Epithelial cell of proximal tubule (primary cell): ENCODE results near the gene TSGA10IP. TPM values are rescaled to one million over a fixed set of nuclear protein-coding genes. Genes with fewer than 3 reads are reported as not detected.

ENCODE experiments used
- DNase-seq: peaks from one replicate; pipeline ENCODE4 v3.0.0-alpha.2; 2011; ENCODE audit warnings: low read depth
- H3K4me3 ChIP-seq: 2 replicates; pipeline ENCODE4 v1.5.1; 2011; ENCODE audit warnings: low read depth, mild to moderate bottlenecking, low read length
- total RNA-seq: library from RNA; depleted of rRNA; stranded (reverse); fragments of >200 nt; gene quantifications from 2 replicates; pipeline ENCODE4 v1.2.3, GENCODE V29; 2015
- TF ChIP-seq, protein P1 (sequence below): conservative IDR thresholded peaks from 2 replicates; pipeline ENCODE4 v1.5.1; 2012; ENCODE audit warnings: low read depth, mild to moderate bottlenecking, low read length

The TSGA10IP gene
- total RNA-seq, 1 donor from 2014 or later, result not detected

DNA sequence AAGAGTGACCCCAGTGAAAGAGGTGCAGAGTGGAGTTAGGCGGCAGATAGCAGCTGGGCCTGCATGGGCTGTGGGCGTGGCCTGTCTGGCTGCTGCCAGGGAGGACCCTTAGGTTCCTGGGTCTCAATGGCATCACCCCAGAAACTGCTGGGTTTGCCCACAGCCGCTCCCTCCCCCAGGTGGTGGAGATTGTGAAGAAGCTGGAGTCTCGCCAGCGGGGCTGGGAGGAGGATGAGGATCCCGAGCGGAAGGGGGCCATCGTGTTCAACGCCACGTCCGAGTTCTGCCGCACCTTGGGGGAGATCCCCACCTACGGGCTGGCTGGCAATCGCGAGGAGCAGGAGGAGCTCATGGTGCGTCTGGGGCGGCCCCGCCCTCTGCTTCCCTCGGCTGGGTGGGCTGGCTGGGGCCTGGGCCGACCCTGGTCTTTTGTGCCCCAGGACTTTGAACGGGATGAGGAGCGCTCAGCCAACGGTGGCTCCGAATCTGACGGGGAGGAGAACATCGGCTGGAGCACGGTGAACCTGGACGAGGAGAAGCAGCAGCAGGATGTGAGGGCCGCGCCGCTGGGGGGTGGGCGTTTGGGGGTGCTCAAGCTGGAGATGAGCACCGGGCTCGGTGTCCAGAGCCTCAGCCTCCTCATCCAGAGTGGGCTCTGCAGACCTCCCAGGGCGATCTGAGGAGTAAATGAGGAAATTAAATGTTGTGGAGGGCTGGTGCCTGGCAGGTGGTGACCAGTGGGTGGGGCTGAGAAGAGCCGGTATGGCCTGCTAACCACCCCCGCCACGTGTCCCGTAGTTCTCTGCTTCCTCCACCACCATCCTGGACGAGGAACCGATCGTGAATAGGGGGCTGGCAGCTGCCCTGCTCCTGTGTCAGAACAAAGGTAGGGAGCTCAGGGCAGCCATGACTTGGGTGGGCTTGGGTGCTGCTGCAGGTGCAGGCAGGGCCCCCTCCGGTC is 31.2 kb downstream of the TSGA10IP start:
- DNase-seq, result no peak
- no peak overlapping the region for H3K4me3 ChIP-seq
- TF ChIP-seq, protein P1, sequence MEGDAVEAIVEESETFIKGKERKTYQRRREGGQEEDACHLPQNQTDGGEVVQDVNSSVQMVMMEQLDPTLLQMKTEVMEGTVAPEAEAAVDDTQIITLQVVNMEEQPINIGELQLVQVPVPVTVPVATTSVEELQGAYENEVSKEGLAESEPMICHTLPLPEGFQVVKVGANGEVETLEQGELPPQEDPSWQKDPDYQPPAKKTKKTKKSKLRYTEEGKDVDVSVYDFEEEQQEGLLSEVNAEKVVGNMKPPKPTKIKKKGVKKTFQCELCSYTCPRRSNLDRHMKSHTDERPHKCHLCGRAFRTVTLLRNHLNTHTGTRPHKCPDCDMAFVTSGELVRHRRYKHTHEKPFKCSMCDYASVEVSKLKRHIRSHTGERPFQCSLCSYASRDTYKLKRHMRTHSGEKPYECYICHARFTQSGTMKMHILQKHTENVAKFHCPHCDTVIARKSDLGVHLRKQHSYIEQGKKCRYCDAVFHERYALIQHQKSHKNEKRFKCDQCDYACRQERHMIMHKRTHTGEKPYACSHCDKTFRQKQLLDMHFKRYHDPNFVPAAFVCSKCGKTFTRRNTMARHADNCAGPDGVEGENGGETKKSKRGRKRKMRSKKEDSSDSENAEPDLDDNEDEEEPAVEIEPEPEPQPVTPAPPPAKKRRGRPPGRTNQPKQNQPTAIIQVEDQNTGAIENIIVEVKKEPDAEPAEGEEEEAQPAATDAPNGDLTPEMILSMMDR, result no peak

DNA sequence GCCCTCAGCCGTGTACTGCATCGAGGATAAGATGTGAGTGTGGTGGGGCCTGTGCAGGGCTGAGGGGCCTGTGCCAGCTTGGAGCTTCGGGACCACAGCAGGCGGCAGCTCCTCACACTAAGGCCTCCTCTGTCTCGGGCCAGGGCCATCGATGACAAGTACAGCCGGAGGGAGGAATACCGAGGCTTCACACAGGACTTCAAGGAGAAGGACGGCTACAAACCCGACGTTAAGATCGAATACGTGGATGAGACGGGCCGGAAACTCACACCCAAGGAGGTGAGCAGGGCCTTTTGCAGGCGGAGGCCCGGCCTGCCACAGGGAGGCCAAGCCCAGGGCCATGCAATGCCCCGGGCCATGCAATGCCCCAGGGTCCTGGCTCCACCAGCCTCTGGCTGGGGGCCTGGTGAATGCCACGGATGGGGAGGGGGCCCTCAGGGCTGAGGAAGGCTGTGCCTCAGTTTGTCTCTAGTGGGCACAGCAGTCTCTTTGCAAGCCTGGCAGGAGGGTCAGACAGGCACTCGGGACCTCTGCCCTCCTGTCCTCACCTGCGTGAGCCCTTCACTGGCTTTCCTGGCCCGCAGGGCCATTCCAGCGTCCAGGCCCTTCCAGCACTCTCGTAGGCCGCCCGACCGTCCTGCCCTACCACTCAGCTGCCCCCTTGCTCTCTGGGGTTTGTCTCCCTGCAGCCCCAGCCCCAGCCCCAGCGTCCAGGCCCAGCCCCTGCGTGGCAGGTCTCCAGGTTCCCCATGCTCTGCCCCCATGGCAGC is 32.5 kb downstream of the TSGA10IP start:
- TF ChIP-seq, protein P1, result no peak
- DNase-seq, result no peak
- no peak overlapping the region for H3K4me3 ChIP-seq

DNA sequence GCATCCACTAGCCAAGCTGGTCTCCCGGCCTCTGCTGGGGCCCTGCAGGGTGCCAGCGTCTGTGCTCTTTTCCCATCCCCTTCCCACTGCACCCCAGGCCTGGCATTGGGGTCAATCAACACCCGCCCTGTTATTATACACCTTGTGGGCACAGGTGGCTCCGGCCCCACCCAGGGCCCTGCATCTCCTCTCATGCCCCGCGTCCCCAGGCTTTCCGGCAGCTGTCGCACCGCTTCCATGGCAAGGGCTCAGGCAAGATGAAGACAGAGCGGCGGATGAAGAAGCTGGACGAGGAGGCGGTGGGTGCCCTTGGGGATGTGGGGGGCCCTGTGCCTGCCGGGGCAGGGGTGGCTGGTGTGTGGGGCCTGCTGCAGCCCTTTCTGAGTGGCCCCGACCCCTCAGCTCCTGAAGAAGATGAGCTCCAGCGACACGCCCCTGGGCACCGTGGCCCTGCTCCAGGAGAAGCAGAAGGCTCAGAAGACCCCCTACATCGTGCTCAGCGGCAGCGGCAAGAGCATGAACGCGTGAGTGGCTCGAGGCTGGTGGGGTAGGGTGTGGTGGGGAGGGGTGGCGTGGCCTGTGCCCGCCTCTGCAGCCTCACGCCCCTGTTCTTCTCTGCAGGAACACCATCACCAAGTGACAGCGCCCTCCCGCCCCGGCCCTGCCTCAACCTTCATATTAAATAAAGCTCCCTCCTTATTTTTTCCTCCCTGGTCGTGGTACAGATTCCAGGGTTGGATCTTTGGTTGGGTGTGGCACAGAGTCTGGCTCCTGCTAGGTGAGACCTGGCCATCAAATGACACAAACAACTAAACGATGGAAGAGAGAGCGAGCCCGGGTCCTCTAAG is 33.3 kb downstream of the TSGA10IP start:
- DNase-seq, result no peak
- no peak overlapping the region for H3K4me3 ChIP-seq
- TF ChIP-seq, protein P1, result no peak

DNA sequence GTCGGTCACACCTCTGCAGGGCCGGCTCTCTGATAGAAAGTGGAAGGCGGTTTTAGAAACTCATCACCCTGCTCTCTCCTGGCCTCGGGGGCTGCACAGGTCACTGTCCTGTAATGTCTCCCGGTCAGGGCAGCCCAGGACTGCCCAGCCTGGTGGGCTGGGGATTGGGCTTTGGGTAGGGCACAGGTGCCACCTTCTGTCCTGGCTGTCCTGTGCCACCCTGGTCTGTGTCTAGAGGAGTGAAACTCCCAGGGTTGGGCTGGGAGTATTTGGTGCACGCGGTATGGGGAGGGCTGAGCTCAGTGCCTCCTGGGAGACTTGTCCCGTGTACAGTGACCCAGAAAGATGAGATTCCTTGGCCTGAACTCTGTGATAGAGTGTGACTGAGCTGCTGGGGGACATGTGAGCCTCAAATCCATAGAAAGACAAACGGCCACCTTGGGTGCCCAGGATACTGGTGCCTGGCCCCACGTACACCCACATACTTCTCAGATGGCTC is 34.0 kb downstream of the TSGA10IP start:
- no peak for DNase-seq
- H3K4me3 ChIP-seq, result no peak overlapping the region
- TF ChIP-seq, protein P1, result no peak

DNA sequence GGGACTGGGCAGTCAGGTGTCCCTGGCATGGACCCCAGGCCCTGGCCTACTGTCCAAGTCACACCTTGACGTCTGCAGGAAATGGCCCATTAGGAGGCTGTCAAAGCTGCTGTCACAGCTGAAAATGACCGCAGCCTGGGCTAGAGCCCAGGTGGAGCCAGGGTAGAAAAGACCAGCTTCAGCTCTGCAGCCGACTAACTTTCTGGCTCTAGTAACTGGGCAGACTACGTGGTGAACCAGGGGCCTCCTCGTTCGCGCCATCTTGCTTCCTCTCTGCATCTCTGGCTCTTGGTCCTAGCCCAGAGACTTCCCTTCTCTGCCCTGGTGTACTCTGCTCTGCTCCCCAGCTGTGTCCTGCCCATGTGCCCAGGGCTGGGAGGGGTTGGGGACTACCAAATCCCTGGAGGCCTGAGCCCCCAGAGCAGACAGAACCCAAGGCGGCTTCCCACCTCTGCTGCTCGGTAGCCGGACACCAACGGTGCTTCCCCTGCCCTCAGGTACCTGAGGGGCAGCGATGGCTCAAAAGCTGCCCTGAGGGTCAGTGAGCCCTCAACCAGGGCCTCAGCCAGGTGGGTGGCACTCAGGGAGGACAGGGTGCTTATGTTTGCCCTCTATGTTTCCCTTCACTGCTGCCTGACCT is 35.9 kb downstream of the TSGA10IP start:
- no peak overlapping the region for H3K4me3 ChIP-seq
- TF ChIP-seq, protein P1, result no peak
- DNase-seq, result no peak
